Testis (tissue), 2 donors: Measurements from ENCODE around the gene TERF2IP.

Source experiments
- CTCF ChIP-seq, 3 experiments: fragments of 450-650 bp in 2 of 3; fragments of 200-600 bp in 1 of 3; sonication (generic) in 1 of 3; IDR thresholded peaks; one replicate each; pipeline ENCODE4 v1.5.1; 2016 to 2019; ENCODE audit warnings: antibody characterized with exemption in 3 of 3, mild to moderate bottlenecking in 2 of 3, moderate library complexity in 1 of 3
- POLR2A ChIP-seq: fragments of 450-650 bp; IDR thresholded peaks from one replicate; pipeline ENCODE4 v1.6.1; 2017; ENCODE audit warnings: antibody characterized with exemption, mild to moderate bottlenecking, moderate library complexity

GRCh38 chr16:75624921-75625334, 22.6 kb upstream of the TERF2IP start:
- TF ChIP-seq CTCF (IDR thresholded peaks at IDR 0.05) = no peak
- TF ChIP-seq POLR2A = no peak
